SKM-1 (cell line): Measurements from ENCODE around the gene CT47C1.
"Not testable (repeated sequence)": the region's sequence is repeated elsewhere in the genome, so short reads cannot be mapped to it uniquely, and the experiment has no call there.

ENCODE experiments used
- DNase-seq: peaks from one replicate; lab custom pipeline; 2025; ENCODE audit not compliant: unreplicated experiment; lab: John Stamatoyannopoulos, UW

CT47C1 gene

DNA sequence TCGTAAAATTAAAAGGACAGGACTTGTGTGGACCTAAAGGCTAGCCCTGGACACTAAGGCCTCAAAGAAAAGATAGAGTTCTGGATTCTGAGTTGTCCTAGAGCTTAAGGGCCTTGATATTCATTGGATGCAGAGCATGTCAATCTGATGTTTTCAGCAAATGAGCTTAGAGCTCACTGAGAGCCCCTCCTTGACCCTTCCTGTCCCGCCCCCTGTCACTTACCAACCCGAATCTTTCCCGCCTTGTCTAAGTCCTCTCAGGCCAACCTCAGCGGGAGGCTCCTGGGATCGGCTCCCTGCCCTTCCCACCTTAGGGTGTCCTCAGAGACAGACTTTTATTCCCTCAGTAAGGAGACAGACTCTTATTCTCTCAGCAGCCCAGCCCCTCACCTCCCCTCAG, at the start of gene CT47C1:
Gene CT47C1, plus strand, starts transcription at position 250 of the 400 bp plus-strand sequence. CDS start 233 bp downstream, outside the sequence.
- DNase-seq: no peak

DNA sequence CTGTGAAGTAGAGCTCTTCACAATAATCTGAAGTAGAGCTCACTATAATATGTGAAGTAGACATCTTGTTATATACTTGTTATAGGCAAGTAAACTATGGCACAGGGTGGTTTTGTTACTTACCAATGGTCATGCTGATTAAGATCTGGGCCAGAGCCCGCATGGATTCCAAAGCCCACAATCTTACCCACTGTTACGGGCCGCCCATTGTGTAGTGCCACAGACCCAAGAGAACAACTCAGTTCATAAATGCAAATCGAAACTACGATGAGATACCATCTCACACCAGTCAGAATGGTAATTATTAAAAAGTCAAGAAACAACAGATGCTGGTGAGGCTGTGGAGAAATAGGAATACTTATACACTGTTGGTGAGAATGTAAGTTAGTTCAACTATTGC, 46.9 kb upstream of the CT47C1 start:
- DNase-seq: no peak

DNA sequence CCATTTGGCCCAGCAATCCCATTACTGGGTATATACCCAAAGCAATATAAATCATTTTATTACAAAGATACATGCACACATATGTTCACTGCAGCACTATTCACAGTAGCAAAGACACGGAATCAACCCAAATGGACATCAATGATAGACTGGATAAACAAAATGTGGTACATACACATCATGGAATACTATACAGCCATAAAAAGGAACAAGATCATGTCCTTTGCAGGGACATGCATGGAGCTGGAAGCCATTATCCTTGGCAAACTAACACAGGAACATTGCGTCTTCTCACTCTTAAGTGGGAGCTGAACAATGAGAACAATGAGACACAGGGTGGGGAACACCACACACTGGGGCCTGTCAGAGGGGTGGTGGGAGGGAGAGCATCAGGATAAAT, 46.4 kb upstream of the CT47C1 start:
- DNase-seq: not testable (repeated sequence)

DNA sequence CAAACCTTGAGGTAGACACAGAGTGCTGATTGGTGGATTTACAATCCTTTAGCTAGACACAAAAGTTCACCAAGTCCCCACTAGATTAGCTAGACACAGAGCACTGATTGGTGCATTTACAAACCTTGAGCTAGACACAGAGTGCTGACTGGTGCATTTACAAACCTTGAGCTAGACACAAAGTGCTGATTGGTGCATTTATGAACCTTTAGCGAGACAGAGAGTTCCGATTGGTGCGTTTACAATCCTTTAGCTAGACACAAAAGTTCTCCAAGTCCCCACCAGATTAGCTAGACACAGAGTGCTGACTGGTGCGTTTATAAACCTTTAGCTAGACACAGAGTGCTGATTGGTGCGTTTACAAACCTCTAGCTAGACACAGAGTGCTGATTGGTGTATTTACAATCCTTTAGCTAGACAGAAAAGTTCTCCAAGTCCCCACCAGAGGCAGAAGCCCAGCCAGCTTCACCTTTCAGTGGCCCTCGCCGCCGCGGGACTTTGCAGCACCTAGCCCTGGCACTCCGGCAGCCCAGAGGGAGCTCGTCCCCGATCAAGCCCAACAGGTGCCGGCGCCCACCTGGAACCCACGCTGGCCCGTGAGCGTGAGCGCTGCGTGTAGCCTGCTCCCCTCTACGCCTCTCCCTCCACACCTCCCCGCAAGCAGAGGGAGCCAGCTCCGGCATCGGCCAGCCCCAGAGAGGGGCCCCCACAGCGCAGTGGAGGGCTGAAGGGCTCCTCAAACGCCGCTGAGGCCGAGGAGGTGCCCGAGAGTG, 44.6 kb upstream of the CT47C1 start:
- DNase-seq: not testable (repeated sequence)

DNA sequence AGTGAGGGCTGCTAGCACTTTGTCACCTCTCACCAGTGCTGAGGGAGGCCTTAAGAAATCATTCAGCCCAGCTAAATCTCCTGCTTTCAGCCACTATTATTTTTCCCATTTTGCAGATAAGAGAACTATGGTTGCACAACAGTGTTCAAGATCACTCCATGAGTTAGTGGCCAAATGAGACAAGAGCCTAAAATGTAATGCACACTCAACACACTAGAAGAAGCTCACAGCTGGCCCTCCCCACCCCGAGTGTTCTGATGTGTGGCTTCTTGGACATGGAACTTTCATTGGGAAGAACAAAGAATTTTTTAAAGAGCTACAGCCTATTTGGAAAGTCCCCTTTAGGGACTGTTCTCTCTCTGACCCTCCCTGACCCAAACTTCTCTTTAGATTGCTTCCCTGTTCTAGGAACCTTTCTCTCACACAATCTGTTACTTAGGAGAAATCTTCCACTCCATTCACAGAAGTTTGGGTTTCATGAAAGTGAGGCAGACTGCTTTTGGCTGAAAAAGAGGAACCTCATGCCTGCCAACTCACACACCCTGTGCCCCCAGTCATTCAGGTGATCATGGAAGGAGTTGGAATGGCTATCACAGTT, 44.0 kb upstream of the CT47C1 start:
- no peak for DNase-seq

DNA sequence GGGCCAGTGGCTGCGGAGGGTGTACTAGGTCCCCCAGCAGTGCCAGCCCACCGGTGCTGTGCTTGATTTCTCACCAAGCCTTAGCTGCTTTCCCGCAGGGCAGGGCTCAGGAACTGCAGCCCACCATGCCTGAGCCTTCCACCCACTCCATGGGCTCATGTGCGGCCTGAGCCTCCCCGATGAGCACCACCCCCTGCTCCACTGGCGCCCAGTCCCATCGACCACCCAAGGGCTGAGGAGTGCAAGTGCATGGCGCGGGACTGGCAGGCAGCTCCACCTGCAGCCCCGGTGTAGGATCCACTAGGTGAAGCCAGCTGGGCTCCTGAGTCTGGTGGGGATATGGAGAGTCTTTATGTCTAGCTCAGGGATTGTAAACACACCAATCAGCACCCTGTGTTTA, 43.1 kb upstream of the CT47C1 start:
- DNase-seq: not testable (repeated sequence)

DNA sequence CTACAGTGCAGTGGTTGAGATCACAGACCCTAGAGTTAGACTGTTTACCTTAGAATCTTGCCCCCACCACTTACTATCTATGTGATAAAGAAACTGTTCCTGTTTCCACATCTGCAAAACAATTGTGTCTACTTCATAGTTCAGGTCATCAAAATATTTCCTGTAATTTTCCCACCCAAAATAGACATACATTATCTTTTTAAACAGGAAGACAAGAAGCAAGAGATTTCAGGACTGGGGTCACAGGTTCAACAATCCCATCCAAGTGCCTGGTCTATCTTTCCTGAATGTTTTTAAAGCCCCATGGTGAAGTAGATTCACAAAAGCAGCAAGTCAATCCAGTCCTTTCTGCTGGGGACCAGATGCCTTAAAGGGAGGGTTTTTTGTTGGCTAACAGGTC, 41.8 kb upstream of the CT47C1 start:
- no peak for DNase-seq

DNA sequence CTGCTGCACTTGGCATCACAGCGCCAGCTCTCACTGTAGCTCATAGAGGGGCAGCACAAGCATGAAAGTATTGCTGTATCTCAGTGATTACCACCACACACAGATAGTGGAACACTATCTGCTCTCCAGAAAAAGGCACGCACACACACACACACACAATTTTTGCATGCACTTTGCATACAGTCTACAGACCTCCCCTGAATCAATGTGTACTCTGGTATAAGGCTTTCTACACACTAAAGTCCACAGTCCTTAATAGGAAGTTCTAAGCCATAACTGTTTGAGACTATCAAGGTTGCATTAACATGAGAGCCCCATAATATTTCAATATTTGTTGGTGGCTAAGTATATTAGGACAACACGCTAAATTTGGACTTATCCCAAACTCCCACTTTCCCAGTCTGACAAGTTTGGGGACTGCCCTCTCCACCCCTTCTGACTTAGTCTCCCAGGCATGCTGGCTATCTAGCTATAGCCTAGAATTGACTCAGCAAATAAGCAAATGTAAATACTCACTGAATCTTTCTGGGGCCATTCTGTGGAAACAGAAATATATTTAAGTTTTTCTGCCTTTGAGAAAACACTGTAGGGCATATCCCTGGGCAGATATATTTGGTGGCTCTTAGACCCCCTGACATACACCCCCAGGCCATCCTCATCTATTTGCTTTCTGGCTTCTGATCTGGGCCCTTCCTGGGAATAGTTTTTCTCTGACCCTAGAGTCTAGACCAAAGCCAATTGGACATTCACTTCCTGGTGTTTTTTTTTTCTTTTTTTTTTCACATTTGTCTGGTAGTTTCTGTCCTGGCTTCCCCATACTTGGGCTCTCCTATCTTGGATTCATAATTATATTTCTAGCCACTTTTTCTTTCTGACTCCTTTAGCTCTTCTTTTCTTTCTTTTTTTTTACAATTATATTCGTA, 36.4 kb upstream of the CT47C1 start:
- DNase-seq: no peak

DNA sequence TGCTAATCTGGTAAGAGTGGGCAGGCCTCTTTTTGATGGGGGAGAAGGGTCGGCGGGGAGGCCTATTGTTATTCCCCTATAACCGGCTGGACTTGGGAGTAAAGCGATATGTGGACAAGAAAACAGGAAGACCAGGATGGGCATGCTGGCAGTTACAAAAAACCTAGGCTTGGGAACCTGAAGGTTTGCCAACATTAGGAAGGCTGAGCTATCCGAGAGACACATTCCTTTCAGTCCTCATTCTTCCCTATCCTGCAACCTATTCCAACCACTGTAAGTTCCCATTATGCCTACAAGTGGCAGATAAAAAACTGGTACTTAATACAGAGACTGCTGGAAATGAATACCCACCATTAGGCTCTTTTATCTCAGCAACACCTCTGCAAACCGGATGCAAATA, 32.4 kb upstream of the CT47C1 start:
- DNase-seq: no peak

DNA sequence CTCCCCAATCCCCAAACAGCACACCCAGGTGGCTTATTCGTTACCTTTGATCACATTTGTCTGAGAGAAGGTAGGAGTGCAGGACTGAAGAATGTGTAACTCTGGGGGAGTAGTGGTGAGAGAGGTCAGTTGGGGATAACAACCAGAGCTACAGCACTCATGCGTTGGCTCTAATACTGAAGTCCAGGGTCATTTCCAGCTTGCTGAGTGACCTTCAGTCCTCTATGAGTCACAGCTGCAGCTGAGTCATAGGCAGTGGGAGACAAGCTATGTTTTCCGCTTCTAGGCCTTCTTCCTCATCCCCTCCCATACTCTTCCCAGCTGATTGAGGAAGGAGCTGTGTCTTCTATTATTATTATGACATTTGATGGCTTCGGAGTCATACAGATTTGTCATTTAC, 31.6 kb upstream of the CT47C1 start:
- DNase-seq: no peak

DNA sequence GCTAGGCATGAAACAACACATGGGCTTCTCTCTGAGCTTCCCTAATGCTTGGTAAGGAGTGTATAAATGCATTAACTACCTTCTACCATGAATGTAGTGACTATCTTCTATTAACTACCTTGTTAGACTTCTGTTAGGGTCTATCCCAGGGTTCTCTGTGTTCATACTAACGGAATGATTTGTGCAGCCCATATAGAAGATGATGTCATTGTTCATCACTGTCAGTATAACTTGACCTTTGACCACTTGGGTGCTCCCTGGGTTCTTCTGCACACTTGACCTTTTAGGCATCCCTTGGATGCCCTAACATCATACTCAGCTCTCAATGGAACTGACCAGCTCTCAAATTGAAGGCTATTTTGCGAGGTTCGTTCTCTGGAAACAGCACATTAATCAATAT, 30.8 kb upstream of the CT47C1 start:
- no peak for DNase-seq

DNA sequence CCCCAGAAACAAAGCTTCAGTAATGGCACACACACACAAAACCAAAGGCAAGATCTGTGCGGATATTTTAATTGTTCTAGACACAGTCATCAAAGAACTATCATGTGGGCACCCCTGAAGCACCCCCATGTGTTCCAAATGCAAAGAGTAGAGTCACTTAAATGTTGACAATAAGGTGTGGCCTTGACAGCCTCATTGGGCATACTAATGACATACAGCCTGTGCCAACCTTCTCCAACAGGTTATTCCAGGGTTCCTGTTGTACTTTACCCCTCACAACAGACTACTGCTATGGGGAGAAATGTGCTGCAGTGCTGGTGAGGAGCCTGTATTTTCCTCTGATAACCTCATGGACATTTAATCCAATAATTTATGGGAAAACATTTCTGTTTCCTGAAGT, 29.8 kb upstream of the CT47C1 start:
- no peak for DNase-seq

DNA sequence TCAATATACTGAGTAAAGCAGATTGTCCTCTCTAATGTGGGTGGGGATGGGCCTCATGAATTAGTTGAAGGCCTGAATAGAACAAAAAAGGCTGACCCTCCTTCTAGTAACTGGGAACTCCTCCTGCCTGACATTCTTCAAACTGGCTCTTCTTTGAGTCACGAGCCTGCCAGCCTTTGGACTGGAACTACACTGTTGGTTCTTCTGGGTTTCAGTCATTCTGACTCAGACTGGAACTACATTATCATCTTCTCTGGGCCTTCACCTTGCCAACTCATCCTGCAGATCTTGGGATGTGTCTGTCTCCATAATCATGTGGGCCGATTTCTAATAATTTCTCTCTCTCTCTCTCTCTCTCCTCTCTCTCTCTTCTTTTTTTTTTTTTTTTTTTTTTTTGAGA, 26.9 kb upstream of the CT47C1 start:
- no peak for DNase-seq

DNA sequence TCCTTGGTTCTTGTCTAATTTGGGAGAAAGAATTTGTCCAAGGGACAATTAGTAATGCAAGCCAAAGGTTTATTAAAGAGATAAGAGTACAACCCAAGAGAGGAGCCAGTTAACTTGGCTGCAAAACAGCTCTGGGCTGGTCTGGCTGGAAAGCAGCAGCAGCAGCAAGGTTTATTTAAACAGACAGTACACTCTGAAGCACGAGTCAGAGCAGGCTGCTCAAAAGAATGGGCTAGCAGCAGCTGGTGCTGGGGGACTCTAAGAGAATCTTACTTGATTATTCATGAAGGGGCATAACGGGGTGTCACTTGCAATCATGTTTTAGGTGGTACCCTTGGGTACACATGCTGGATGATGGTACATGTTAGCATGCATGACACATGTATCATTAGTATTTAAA, 17.1 kb upstream of the CT47C1 start:
- no peak for DNase-seq

DNA sequence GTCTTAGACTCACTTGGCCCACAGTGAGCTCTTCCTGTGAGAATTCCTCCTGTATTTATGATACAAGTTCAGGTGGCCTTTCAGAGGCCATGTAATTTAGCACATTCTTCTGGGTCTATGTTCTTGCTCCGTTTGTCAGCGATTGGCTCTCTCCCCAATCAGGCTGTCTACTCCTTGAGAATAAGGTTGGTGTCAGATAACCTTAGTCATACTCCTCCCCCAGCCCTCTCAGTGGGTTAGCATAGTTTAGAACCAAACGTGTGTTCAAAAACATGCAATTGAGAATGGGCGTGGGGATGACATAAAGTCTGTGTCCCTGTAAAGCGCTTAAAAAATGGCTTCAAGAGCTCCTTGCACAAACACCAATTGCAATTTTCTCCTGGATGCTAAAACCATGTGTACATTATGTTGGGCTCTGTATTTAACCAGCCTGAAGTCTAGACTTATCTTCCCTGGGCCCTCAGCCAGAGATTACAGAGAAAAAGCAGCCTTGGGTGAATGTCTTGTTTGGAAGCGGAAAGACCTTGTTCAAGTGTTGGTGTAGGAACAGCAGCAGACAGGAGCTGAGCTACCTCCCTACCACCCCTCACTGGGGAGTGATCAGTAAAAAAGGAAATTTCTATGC, 9.9 kb upstream of the CT47C1 start:
- no peak for DNase-seq

DNA sequence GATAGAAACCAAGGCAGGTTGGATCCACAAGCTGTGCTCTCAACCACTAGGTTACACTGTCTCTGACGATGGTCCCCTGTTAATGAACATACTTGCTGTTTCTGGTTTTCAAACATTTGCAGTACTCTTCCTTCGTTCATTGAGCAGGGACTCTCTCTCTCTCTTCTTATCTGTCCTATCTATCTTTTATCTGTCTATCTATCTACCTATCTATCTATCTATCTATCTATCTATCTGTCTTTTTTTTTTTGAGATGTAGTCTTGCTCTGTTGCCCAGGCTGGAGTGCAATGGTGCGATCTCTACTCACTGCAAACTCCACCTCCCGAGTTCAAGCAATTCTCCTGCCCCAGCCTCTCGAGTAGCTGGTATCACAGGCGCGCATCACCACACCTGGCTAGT, 9.4 kb upstream of the CT47C1 start:
- no peak for DNase-seq

DNA sequence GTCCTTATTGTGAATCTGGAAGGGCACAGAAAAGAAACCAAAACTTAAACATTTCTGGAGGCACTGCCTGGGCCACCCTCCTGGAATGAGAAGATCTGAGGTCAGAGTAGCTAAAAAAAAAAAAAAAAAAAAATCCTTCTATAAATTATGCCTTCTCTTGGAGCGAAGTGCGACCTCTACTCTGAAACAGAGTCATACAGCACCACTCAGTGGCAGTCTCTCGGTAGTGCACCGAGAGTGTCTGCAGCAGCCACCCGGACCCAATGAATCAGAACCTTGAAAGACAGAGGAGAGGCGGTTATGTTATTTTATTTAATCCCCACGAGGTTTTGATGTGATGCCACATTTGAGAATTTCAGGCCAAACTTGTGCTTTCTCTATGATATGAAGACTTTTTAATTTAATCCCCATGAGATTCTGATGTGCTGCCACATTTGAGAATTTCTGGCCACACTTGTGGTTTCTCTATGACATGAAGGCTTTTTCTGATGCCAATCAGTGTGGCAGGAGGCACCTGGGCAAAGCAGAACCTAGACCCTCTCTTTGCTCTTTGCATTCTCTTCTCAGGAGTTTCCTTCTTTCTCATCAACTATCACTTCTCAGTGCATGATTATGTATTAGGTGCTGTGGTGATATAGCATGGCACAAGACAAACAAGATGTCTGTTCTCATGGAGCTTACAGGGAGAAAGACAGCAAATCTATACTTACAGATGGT, 5.6 kb upstream of the CT47C1 start:
- DNase-seq: peak; percentile 1

DNA sequence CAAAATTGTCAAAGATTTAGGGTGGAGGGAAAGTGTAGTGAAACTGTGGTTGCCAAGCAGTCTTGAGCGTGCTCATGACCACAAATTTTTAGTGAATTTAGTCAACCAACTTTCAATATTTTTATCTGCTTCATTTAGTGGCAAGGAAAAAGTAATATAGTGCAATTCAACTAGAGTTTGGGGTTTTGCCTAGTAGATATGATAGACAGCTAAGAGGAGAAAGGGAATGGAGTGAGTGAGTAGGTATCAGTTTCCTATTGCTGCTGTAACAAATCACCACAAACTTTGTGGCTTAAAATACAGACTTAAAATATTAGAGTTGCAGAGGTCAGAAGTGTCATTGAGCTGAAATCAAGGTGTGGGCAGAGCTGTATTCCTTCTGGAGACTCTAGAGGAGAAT, 3.7 kb upstream of the CT47C1 start:
- no peak for DNase-seq

DNA sequence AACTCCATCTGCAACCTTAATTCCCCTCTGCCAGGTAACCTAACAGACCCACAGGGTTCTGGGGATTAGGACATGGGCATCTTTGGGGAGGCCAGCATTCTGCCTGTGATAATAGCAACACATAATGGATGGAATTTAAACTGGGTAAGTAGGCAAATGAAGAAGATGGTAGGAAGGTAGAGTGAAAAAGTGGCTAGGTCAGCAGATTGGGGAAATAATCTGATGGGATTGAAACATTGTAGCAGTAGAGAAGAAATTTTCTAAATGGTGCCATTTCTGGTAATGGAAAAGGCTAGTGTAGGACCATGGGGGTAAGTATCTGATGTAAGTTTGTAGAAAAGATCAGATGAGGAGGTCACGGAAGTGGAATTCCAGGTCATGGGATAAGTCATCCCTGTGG, 3.0 kb upstream of the CT47C1 start:
- no peak for DNase-seq

DNA sequence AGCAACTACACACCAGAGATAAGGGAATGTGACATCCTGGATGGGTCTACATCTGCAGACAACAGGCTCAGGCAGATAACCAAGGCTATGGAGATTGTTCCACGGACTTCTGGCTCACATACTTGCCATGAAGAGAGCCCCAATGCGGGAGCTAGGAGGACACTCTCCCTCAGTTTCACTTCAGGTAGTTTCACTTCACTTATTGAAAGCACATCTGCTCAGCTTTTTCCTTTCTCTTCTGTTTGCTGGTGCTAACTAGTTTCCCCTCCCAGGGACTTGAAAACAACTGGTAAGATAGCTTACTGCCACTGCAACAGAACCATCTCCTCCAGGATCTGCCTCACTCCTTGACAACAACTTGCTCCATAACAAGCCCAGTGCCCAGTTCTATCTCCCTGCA, 1.4 kb upstream of the CT47C1 start:
- no peak for DNase-seq
